NCI-H2107 (cell line): Measurements from ENCODE around the gene FBXO42.

ENCODE experiments used
- DNase-seq: peaks from one replicate; lab custom pipeline; 2025; lab: John Stamatoyannopoulos, UW

Gene FBXO42

DNA sequence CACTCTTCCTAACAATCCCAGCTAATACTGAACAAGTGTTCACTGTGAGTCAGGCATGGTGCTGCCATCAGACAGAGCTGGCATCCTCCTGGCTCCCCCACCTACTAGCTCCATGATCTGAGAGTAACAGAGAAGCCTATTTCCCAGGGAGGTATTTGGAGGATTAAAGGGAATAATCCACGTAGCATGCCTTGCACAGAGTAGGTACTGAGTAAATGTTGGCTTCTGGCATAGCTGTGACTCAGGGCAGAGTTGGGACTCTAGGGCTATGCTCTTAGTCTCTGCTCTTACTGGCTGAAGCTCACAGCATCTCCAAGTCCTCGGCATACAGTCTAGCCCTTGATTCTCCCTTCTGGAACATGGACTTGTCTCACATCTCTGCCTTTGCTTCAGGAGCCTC is 148.1 kb downstream of the FBXO42 start:
- DNase-seq = no peak

DNA sequence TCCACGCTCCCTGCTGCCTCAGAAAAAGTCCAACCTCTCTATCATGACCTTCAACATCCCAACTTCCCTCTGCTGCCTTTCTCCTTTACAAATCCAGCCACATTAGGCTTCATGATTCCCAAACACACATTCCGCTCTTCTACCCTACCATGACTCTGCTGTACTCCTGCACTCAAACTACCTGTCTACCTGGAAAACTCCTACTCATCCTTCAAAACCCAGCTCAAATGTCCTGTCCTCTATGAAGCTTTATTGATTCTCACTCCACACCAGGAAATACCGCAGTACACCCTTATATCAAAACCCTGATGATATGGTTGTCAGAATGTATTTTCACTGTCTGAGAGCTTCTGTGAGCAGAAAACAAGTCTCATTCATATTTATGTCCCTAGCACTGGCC is 148.7 kb downstream of the FBXO42 start:
- DNase-seq = no peak

DNA sequence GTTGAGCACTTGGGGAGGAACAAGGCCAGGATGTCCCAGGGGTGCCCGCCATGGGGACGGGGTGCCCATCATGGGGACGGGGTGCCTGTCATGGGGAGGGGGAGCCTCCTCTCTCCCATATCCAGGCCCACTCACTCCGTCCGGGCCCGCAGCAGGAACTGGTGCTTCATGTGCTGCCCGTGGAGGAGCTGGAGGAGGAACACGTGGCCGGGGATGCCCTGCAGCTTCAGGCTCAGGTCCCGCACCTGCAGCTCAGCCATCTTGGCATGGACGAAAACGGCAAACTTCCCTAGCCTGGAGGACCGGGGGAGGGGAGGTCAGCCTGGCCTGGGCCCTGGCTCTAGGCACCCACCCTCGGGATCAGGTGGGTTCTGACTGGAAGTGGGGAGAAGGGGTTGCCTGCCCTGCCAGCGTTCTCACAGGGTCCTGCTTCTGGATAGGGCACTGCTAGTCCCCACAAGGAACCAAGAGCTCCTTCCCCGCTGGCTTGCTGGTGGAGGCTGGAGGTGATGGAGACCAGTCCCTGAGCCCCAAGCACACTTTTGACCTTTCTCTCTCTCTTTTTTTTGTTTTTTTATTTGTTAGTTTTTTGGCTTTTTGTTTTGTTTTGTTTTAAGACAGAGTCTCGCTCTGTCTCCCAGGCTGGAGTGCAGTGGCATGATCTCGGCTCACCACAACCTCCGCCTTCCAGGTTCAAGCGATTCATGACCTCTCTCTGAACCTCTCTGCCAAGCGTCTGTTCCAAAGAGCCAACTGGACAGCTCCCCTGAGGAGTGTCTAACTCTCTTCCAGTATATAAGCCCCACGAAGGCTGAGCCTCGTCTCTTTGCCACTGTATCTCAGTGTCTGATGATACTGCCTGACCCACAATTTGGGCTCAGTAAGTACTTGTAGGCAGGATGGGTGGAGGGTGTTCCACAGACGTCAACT is 149.7 kb downstream of the FBXO42 start:
- DNase-seq = no peak

DNA sequence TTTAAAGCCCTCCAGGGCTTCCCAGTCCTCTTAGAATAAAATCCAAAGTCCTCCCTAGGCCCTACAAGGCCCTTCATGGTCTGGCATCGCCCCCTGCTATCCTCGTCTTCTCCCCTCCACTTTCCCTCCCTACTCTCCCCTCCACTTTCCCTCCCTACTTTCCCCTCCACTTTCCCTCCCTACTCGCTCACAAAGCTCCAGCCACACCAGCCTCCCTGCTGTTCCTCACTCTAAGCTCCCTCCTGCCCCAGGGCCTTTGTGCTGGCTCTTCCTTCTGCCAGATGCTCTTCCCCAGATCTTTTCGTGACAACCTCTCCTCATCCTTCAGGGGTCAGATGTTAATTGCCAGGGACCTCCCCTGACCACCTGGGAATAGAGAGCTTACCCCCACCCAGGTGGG is 152.6 kb downstream of the FBXO42 start:
- DNase-seq = no peak

DNA sequence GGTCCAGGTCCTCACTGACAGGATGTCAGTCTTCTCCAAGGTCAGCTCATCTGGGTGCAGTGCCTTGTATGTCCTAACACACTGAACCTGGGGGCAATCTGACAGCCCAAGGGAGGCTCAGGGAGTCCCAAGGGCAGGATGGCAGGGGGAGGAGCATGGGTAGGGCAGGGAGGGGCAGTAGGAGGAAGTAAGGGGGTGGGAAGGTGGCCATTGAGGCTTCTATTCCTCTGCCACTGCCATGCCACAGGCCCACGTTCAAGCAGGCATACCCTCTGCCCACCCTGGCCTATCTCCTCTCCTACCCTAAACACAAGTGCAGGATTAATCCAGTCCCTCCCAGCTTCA is 153.2 kb downstream of the FBXO42 start:
- no peak for DNase-seq

DNA sequence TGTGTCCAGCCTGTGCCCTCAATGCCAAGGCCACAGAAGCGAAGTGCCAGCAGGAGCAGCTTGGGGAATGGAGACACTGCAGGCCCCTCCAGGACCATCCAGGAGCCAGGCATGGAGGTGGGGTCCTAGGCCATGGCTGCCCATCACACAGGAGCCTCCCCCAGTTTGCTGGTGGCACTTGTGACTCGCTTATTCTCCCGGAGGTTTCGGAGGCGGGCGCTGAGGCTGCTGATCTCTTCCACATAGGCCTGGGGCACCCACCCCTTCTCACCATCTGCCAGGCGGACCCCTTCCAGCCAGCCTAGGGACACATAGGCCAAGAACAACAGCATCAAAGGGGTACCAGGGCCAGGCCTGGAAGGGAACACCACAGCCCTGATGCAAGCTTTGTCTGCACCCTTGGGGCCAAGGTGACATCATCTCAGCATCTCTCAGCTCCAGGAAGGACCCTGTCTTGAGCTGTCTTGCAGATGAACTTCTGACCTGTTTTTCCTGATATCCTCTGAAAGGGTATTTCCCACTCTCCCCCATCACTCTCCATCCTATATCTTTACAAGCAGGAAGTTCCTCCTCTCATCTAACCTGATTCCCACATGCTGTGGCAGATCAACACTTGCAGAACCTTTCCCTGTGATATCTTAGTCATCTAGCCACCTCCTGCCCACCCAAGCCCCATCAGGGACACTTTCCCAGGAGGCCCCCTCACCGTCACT is 153.7 kb downstream of the FBXO42 start:
- DNase-seq = no peak

DNA sequence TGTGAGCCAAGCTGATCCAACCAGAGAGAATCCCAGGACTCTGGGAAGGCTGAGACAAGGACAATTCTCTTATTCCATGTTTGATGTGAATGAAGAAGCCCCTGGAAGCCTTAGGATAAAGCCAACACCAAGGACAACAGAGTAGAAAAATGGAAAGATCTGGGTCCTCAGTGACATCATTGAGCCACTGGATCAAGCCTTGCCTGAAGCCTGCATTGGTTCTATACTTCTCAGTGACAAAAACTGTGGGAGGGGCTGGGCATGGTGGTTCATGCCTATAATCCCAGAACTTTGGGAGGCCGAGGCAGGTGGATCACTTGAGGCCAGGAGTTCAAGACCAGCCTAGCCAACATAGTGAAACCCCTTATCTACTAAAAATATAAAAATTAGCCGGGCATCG is 155.4 kb downstream of the FBXO42 start:
- no peak for DNase-seq
